Mucosa of rectum (tissue), 2 donors: Measurements from ENCODE around the gene FAT1.
A peak's percentile ranks its signal among the peaks of the same experiment; 100 is the strongest.

Experiments used
- H3K27ac ChIP-seq, 2 donors: one replicate each; pipeline ENCODE4 v1.7.0; 2013; ENCODE audit warnings: inconsistent platforms in 2 of 2, low read depth in 2 of 2, low read length in 2 of 2
- H3K27me3 ChIP-seq, 2 donors: one replicate each; pipeline ENCODE4 v1.7.0; 2013; ENCODE audit warnings: low read length in 2 of 2; ENCODE audit not compliant: control insufficient read depth in 2 of 2, insufficient read depth in 2 of 2
- H3K36me3 ChIP-seq, 2 donors: one replicate each; pipeline ENCODE4 v1.7.0; 2013; ENCODE audit warnings: low read length in 2 of 2; ENCODE audit not compliant: control insufficient read depth in 2 of 2, insufficient read depth in 2 of 2
- H3K4me1 ChIP-seq, 2 donors: one replicate each; pipeline ENCODE4 v1.7.0; 2013; ENCODE audit warnings: low read length in 2 of 2, mild to moderate bottlenecking in 1 of 2; ENCODE audit not compliant: control insufficient read depth in 2 of 2, insufficient read depth in 2 of 2
- H3K4me3 ChIP-seq, 2 donors: one replicate each; pipeline ENCODE4 v1.7.0; 2013; ENCODE audit warnings: low read length in 2 of 2
- H3K9ac ChIP-seq, 2 donors: one replicate each; pipeline ENCODE4 v1.7.0; 2013; ENCODE audit warnings: low read length in 2 of 2, low read depth in 1 of 2, mild to moderate bottlenecking in 1 of 2
- H3K9me3 ChIP-seq, 2 donors: one replicate each; pipeline ENCODE4 v1.7.0; 2013; ENCODE audit warnings: low read length in 2 of 2; ENCODE audit not compliant: control insufficient read depth in 2 of 2
- donor health status: healthy.
- donor health status: Normal muscosa, but diverticular disease.

FAT1 gene

GRCh38 chr4:186541801-186542200 lies 181.9 kb downstream of the FAT1 start:
- no peak overlapping the region for H3K9ac ChIP-seq
- H3K4me3 ChIP-seq, result no peak overlapping the region
- H3K36me3 ChIP-seq, result no peaks in the 10 kb centered on the region
- H3K27ac ChIP-seq, result no peak overlapping the region
- H3K27me3 ChIP-seq, result no peaks in the 10 kb centered on the region
- no peaks in the 10 kb centered on the region for H3K9me3 ChIP-seq
- H3K4me1 ChIP-seq, result peaks cover 0 to 6% of the 10 kb centered on the region in 2 donors

- Histone ChIP-seq H3K27me3 (no peaks in the 10 kb centered on the region), H3K4me3 (peak overlapping the region; percentile 41 to 72), H3K4me1 (peaks cover 0 to 9% of the 10 kb centered on the region in 2 donors), H3K9me3 (no peaks in the 10 kb centered on the region), H3K27ac (peak overlapping the region in 1 of 2 donors; percentile 69), H3K9ac (peak overlapping the region in 1 of 2 donors; percentile 36), H3K36me3 (no peaks in the 10 kb centered on the region)
Measured at GRCh38 chr4:186537843-186538521, 185.7 kb downstream of the FAT1 start.
